GM21526 (cell line): ENCODE data around the gene CFAP299.

Source experiments
- ATAC-seq: cut with Tn5 transposase; IDR thresholded peaks from one replicate; pipeline ENCODE4 v1.9.1; 2021; ENCODE audit warnings: moderate library complexity; ENCODE audit not compliant: unreplicated experiment, low FRiP score

The CFAP299 gene

DNA sequence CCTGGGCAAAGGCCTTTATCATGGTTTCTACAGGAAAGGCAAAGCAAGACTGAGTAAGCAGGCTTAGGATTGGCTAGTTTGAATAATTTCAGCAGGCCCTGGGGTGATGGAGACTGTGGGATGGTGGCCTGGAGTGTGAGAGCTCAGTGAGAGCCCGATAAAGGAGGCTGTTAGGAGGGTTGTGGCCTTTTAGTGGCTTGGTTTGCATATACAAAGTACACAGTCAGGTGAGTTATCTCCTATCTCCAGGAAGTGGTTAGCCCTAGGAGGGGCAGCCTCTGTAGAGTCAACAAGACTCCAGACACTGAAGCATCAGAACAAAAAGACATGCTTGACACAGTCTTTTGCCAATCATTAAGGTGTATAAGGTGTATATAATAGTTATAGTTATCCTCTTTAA is 157.2 kb downstream of the CFAP299 start:
- no peak for ATAC-seq

DNA sequence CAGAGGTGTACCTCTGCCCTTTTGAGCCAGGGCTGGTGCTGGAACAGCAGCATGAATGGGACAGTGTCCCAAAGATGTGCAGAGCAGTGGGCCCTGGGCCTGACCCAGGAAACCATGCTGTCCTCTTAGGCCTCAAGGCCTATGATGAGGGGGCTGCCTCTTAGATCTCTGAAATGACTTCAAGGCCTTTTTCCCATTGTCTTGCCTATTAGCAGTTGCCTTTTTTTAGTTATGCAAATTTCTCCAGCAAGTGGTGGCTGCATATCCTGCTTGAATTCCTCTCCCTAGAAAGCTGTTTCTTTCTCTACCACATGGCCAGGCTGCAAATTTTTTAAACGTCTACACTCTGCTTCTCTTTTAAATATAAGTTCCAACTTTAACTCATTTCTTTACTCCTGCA is 160.3 kb downstream of the CFAP299 start:
- no peak for ATAC-seq

DNA sequence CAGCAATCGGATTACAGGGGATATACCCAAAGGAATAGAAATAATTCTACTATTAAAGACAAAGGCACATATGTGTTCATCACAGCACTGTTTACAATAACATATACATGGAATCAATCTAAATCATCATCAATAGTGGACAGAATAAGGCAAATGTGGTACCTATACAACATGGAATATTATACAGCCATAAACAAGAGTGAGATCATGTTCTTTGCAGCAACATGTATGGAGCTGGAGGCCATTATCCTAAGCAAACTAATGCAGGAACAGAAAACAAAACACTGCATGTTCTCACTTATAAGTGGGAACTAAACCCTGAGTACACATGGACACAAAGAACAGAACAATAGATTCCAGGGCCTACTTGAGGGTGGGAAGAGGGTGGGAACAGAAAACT is 163.2 kb downstream of the CFAP299 start:
- ATAC-seq, result no peak

DNA sequence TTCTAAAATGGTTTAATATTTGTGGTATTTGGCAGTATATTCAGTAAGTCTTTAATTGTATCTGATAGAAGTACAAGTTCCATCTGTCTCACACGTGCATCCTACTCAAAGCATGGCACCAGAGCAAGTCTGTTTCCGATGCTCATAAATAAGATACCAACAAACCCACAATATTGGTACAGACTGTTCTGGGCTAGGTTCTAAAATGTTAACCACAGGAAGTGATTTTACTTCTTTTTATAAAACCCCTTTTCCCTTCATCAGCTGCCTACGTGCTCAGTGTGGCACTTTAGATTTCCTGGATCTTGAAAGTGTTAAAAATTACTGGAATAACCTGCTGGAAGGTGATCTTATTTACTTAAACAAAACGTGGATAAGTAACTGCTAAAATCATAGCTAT is 165.1 kb downstream of the CFAP299 start:
- ATAC-seq, result no peak

DNA sequence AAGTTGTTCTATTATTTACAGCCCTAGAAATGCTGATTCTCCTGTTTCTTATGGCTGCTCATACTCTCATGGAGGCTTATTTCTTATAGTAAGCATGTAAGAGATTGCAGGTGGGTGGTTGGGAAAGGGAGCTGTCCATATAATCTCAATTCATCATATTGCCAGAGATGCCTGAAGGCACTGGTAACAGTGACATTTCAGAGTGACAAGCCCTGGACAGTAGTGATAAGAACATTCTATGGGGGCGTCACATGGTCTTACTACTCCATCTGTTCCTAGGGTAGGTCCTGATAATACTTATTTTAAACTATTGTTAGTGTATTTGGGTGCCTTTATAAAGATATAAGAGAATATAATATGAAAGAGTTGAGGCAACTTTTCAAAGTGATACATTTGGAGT is 171.5 kb downstream of the CFAP299 start:
- ATAC-seq, result no peak

DNA sequence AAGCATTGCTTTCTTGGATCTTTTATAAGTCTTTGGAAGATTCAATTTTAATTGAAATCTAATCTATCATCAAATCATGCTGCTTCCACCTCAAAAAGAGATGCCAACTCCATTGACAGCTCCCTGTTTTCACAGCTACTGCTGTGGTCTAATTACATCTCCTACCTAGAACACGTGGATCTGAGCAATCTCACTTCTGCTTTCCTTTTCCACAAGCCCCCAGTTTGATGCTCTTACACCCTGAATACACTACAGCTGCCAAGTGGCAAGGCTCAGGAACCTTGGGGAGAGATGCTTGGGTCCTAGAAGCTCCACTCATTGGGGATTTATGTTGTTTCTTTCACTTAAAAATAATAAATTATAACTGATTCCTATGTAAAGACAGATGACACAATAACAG is 172.0 kb downstream of the CFAP299 start:
- peak; percentile 96 for ATAC-seq

DNA sequence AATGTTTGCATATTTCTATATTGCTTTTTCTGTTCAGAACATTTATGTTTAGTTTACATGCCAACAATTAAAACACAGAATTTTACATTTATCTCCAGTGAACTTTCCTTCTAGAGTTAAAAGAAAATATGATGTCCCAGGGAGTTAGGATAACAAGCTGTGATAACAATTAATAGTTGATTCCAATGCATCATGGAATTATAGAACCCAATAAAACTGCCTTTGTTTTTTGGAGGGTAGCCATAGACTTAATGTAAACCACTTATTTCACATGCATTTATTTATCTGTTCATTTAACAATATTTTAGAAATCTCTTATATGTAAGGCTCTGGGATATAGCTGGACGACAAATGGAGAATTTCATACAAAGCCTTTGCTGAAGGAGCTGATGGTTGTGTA is 180.0 kb downstream of the CFAP299 start:
- ATAC-seq, result no peak

DNA sequence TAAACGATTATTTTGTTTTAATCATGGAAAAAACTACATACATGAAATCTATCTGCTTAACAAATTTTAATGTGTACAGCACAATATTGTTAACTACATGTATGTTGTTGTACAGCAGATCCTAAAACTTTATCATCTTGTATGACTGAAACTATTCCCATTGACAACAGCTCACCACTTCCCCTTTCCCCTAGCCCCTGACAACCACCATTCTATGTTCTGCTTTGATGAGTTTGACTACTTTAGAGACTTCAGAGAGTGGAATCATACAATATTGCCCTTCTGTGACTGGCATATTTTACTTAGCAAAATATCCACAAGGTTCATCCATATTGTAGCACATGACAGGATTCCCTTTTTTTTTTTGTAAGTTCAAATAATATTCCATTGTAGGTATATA is 185.9 kb downstream of the CFAP299 start:
- peak; percentile 58 for ATAC-seq

DNA sequence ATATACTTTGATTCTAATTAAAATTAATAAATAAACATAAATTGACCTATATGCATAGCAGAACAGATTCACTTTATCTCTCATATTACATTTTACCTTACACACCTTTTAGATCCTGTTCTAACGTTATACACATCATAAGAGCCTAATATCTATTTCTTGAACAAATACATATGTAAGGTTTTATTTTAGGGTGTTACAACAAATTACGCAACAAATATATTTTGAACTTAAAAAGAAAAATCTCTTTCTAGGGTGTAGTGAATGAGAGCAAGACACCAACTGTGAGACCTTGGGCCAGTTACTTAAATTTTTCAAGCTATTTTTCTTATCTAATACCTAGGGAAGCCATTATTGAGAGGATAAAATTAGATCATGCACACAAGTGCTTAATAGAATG is 191.2 kb downstream of the CFAP299 start:
- no peak for ATAC-seq

DNA sequence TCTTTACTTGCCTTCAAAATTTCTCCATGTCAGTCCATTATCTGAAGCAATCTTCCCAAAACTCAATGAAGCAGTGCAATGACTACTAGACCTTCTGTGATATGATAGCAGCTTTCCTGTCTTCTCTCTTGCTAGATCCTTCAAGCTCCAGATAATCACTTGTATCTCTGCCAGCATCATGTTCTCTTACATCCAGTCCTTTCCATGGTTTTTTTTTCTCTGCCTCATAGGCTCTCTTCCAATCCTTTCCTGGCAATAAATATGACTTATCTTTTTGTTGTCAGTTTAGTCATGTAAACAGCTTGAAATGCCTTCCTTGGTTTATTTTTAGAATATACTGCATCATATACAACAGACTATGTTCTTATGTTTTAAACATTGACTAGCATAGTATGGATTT is 193.5 kb downstream of the CFAP299 start:
- no peak for ATAC-seq

DNA sequence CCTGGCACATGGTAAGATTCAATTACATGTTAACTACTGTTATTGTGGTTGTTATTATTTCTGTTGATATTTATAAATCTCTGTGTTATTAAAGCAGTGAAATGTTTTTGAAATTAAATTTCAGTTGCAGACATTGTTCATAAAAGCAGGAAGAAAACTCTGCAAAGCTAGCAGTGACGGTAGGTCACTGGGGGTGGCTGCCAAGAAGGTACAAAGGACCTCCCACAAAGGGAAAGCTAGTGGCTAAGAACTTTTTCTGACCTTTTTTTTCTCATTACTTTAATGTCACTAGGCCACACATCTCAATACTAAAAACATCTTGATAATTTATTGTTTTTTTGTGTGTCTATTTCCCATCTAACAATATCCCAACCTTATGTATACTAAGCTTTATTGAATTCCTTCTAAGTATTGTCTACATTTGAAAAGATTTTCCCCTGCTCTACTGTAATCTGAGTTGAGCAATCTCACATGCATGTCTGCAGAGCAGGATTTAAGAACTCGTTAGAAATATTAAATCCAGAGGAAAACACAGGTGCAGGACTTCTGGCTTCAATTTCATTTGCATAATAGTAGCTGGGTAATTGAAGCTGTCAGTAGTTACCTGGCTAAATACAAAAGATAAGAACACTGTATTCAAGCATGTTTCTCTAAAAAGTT is 197.3 kb downstream of the CFAP299 start:
- no peak for ATAC-seq

DNA sequence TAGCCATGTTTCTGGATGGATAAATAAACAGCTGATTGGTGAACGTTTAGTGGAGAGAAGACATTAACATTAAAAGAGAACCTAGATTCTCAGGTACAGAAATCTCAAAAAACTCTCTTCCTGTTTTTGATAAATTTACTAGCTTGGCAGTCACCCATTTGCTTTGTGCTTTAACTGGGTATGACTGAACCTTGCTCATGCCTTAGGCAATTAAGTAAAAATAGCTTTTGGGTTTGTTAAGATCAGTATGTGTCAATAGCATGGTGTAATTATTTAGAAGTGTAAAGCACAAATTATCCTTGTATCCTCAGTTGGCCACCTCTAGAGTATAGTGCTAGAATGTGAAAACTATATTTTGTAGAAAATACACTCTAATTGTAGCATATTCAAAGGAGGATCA is 200.0 kb downstream of the CFAP299 start:
- ATAC-seq, result no peak

DNA sequence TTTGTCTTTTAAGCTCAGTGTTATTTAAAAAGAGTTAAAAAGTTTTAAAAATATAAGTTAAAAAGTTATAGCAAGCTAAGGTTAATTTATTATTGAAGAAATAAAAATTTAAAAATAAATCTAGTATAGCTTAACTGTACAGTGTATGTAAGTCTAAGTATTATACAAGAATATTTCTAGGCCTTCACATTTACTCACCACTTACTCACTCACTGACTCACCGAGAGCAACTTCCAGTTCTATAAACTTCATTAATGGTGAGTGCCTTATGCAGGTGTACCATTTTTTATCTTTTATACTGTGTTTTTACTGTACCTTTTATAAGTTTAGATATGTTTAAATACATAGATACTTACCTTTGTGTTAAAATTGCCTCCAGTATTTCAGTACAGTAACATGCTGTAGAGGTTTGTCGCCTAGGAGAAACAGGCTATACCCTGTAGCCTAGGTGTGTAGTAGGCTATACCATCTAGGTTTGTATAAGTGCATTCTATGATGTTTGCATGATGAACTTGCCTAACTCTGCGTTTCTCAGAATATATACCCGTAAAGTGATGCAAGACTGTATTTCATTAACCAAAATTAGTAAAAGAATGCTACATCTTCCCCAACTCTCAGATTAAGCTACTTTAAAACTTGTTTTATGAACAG is 202.9 kb downstream of the CFAP299 start:
- ATAC-seq, result no peak

DNA sequence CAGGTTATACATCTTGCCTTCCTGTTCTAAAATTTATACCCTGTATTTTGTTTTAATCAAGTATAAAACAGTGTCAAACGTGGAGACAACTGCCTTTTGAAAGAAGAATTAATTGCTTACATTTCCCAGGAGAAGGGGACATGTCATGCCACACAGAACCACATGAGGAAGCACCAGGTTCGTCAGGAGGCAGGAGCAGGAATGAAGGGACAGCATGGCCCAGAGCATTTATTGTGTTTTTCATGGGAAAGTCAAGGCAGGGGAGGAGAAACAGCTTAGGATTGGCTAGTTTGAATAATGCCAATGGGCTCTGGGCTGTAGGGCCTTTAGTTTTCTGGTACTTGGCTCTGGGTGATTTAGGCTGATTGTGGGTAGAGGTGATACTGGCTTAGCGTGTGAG is 203.7 kb downstream of the CFAP299 start:
- ATAC-seq, result no peak

DNA sequence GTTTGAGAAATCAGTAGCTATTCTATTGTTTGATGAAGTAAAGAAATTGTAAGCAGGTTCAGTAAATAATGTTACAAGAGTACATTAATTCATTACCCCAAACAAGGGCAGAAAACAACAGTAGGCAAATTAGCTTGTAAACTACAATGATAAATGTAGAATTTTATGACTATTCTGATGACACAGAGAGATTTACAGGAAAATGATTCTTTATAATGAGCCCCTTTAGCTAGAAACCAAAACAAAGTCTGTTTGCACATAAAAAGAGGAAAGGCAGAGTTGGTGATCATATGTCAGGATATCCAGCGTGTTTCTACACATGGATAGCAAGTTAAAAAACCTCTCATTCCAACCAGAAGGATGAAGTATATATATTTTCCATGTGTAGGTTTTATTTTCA is 204.8 kb downstream of the CFAP299 start:
- no peak for ATAC-seq

DNA sequence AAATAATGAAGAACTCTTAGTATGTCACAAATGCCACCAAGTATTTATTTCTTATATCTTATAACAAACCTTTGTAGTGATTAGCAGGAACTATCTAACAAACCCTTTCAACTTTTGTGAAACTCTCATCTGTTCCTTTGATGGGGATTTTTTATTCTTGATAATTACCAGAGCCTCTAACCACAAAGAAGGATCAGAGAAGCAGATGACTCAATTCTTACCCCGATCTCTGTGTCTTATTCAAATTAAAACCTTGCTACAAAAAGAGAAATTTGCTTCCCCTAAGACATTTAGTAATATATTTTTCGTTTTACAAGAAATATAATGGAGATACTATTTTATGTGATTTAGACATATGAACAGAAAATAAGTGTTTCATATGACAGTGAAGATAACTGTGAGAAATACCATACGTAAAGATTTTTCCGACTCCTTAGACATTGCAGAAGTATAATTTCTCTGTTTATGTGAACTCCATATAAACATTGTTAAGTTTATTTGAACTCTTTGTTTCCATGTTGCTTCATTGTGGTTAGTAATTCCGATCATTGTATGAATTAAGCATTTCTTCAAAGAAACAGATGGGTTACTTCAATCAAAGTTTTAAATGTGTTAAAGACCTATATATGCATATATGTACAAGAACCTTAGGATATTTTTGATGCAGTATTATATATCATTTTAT is 205.4 kb downstream of the CFAP299 start:
- peak; percentile 93 for ATAC-seq

DNA sequence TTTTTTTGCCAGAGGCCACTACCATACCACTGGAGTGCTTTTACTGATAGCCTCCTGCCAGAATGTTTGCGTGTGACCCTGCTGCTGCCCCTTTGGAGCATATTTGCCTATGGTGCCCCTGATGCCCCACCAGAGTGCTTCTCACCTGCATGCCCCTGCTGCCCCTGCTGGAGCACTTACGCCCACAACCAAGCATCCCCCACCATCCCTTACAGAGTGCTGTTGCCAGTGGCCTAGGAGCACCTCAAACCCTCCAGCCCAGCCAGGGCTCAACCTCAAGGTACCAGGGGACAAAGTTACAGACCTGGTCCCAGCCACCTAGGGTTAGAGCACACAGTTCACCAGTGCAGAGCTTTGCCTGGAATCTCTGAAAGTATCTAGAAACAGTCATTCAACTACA is 207.2 kb downstream of the CFAP299 start:
- no peak for ATAC-seq

DNA sequence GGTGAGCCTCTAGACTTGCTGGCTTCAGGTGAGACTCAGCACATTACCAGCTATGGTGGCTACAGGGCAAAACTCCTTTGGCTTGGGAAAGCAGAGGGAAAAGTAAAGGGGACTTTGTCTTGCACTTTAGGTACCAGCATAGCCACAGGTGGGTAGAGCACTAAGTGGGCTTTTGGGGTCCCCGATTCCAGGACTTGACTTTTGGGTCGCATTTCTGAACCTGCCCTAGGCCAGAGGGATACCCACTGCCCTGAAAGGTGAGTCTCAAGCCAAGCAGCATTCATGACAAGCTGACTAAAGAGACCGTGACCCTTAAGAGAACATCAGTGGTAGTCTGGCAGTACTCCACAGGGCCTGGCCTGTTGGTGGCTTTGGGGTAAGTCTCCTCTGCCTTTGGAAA is 224.8 kb downstream of the CFAP299 start:
- no peak for ATAC-seq

DNA sequence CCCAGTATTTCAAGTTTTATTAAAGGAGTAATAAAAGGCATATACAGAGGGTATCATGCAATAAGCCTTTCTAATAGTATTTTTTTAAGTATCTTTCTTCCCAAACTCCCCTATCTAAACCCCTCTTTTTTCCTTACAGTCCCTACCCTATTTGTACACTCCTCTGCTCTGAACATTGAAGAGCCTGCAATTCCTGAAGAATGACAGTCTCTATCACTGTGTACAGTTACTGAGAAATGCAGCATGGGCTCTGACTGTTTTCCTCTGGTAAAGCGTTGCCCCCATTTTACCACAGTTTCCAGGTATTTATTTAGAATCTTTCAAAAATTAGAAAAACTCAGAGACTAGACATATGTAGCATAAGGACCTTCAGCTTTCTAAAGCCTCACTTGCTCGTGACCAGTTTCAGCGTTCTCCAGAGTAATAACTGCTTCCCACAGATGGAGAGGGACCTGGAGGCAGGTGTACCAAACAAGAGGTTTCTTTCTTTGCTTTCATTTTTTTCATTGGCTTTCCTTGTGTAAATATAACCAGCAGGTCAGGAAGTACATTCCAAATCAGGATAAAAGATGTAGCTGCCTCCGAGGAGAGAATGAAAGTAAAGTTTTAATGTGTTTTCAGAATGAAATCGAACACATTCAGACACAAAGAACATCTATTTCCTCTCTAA is 230.8 kb downstream of the CFAP299 start:
- ATAC-seq, result no peak

DNA sequence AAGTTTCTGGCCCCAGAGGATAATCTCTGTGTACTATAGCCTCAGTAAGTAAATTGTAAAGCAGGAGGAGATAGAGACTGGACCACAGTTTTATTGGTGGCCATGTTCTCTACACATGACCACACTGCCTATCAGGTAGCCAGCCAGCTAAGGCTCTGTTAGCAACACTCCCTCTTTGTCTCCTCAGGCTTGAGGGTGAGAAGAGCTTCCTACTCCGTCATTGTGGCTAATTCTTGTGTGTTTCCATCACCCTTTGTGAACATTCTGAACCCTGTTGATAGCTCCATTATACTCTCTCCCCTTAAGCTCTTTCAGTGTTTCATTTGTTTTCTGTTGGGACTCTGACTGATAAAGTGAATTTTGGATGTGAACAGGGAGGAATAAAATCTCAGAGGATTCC is 233.4 kb downstream of the CFAP299 start:
- no peak for ATAC-seq

DNA sequence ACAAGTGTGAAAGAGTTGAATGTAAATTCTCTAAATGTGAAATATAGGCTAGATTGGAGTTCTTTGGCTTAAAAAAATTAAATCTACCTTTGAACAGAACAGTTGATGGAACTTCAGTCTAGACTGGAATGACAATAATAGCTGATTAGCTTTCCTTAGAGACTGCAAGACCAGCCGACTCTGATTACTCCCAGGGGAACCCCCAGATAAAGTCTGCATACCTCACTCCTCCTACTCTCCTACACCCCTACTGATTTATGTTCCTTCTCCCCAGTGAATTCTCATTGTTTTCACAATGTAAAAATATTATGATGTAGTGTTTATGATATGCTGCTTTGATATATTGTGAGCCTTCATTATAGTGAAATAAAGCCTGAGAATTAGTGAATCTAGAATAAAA is 241.3 kb downstream of the CFAP299 start:
- ATAC-seq, result no peak

DNA sequence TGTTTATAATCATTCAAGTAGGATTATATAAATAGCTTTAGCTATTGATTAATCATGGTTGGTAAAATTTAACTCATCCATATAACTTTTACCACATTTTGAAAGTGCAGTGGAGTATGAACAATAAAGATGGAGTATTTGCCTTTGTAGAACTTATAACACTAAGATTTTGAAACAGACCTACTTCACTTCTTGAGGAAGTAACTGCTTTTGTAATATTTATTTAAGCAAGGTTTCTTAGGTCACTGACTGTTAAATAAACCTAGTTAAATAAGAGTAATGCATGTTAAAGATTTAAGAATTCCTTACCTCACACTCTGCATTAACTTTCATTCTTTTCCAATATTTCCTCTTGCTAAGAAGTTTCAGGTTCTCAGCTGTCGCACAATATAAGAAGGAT is 242.5 kb downstream of the CFAP299 start:
- ATAC-seq, result no peak
